Loucy (cell line): Measurements from ENCODE around the gene PA2G4.

Experiments used
- EZH2phosphoT487 ChIP-seq: fragments of 200-600 bp; IDR thresholded peaks from 2 replicates; pipeline ENCODE4 v1.6.1; 2018; ENCODE audit warnings: antibody characterized with exemption, mild to moderate bottlenecking, moderate library complexity, borderline replicate concordance
- TF ChIP-seq, protein P1 (sequence below): fragments of 200-600 bp; sonication (generic); conservative IDR thresholded peaks from 2 replicates; pipeline ENCODE4 v1.5.1; 2014; ENCODE audit warnings: mild to moderate bottlenecking, antibody characterized with exemption, low read length

DNA sequence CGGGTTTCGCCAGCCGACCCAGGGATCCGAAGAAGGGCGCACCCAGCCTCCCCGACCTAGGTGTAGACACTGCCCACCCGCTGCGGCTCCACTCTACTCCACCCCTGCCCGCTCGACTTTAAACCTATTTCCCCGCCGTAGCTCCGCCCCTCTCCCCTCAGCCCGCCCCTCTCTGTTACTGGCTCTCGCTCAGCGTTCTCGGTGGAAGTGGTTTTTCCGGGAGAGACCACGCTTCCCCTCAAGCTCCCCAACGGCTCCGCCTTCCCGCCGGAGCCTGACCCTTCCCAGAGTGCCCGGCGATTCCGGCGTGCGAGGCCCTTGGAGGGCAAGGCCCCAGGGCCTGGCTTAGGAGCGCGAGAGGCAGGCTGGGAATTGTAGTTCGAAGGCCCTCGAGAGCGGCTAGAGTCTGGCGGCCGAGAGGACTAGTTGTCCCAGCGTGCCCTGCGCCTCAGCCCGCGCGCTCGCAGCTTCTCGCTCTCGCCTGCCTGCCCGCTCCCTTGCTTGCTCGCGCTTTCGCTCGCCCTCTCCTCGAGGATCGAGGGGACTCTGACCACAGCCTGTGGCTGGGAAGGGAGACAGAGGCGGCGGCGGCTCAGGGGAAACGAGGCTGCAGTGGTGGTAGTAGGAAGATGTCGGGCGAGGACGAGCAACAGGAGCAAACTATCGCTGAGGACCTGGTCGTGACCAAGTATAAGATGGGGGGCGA, at the start of gene PA2G4:
- TF ChIP-seq, protein P1, sequence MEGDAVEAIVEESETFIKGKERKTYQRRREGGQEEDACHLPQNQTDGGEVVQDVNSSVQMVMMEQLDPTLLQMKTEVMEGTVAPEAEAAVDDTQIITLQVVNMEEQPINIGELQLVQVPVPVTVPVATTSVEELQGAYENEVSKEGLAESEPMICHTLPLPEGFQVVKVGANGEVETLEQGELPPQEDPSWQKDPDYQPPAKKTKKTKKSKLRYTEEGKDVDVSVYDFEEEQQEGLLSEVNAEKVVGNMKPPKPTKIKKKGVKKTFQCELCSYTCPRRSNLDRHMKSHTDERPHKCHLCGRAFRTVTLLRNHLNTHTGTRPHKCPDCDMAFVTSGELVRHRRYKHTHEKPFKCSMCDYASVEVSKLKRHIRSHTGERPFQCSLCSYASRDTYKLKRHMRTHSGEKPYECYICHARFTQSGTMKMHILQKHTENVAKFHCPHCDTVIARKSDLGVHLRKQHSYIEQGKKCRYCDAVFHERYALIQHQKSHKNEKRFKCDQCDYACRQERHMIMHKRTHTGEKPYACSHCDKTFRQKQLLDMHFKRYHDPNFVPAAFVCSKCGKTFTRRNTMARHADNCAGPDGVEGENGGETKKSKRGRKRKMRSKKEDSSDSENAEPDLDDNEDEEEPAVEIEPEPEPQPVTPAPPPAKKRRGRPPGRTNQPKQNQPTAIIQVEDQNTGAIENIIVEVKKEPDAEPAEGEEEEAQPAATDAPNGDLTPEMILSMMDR, result no peak
- TF ChIP-seq EZH2phosphoT487, result no peak
